Subcutaneous adipose tissue (tissue), 4 donors: Measurements from ENCODE around the gene SPRYD3. TPM values are rescaled to one million over a fixed set of nuclear protein-coding genes. Genes with fewer than 3 reads are reported as not detected.

ENCODE experiments used
- total RNA-seq, 4 donors: library from RNA; depleted of rRNA; stranded (reverse); fragments of >200 nt; gene quantifications; one replicate each; pipeline ENCODE4 v1.1.0, GENCODE V29; 2016
- TF ChIP-seq, protein P1 (sequence below): fragments of 450-650 bp; IDR thresholded peaks from one replicate; pipeline ENCODE4 v1.5.1; 2016; ENCODE audit warnings: low read depth, mild to moderate bottlenecking, control low read depth, antibody characterized with exemption, moderate library complexity

Gene SPRYD3
- total RNA-seq, 4 donors from 2014 or later: 20.4 to 41.8 (median 24.6) TPM

DNA sequence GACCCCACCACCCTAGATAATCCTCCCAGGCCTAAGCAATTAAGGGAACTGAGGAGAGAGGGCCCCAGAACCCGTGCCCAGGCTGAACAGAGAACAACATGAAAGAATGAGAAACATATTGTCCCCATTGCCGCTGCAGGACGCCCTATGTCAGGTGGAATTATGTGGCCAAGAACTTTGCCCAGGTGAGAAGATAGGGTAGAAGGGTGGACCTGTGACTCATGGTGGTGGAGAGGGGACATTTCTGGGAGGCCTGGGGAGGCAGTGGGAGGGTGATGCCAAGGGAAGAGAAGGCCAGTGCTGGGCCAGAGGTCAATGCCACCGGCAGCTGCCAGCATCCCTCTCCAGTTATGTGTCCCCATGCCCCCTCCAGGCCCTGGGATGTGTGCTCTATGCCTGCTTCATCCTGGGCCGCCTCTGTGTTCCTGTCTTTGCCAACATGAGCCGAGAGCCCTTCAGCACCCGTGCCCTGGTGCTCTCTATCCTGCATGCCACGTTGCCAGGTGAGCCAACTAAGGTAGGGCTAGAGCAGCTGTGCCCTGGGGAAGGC is 39.6 kb upstream of the SPRYD3 start:
- TF ChIP-seq, protein P1, sequence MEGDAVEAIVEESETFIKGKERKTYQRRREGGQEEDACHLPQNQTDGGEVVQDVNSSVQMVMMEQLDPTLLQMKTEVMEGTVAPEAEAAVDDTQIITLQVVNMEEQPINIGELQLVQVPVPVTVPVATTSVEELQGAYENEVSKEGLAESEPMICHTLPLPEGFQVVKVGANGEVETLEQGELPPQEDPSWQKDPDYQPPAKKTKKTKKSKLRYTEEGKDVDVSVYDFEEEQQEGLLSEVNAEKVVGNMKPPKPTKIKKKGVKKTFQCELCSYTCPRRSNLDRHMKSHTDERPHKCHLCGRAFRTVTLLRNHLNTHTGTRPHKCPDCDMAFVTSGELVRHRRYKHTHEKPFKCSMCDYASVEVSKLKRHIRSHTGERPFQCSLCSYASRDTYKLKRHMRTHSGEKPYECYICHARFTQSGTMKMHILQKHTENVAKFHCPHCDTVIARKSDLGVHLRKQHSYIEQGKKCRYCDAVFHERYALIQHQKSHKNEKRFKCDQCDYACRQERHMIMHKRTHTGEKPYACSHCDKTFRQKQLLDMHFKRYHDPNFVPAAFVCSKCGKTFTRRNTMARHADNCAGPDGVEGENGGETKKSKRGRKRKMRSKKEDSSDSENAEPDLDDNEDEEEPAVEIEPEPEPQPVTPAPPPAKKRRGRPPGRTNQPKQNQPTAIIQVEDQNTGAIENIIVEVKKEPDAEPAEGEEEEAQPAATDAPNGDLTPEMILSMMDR: no peak

DNA sequence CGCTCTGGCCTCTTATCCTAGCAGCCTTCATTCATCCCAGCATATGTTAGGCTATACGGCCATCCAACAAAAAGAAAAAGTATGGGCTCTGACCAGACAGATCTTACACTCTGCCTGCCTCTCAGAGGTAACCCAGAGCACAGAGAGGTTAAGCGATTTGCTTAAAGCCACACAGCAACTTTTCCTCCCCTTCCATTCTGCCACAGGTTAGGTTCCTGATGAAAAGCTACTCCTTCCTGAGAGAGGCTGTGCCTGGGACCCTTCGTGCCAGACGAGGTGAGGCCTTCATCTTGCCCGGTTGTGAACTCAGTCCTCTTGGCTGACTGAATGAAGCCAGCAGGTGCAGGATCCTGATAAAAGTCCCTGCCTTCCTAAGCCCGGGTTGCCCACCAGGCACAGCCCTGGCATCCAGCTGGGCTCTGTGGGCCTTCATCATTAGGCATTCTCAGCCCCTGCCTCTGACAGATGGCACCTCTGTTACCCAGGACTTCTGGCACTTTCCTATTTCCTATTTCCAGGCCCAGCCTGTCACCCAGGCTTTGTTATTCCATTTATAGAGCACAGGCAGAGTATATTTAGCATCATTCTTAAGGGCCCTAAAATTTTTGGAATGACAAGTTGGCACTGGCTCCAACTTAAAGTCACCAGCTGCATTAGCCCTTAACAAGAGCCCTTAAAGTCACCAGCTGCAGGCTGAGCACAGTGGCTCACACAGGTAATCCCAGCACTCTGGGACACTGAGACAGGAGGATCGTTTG is 36.9 kb upstream of the SPRYD3 start:
- TF ChIP-seq, protein P1: no peak

DNA sequence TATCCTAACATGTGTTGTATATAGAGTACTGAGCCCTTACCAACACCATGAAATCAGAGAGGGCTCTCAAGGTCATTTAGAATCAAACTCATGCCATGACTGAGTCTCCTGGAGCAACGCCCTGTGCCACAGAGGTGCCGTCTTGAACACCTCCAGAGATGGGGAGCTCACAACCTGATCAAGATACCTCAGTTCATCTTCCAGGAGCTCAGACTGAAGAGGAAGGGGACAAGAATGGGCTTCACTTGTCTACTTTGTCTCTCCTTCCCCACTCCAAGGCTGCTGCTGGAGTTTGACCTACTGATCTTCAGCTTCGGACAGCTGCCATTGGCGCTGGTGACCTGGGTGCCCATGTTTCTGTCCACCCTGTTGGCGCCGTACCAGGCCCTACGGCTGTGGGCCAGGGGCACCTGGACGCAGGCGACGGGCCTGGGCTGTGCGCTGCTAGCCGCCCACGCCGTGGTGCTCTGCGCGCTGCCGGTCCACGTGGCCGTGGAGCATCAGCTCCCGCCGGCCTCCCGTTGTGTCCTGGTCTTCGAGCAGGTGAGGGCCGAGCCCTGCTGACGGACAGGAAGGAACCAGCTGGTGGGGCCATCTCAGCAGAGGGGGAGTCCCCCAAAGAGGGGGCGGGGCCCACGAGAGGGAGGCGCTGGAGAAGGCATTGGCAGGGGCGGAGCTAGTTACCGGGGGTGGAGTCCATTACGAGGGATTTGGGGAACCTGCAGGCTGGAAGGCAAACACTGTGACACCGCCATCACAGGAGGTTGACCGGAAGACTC is 36.1 kb upstream of the SPRYD3 start:
- TF ChIP-seq, protein P1: no peak

DNA sequence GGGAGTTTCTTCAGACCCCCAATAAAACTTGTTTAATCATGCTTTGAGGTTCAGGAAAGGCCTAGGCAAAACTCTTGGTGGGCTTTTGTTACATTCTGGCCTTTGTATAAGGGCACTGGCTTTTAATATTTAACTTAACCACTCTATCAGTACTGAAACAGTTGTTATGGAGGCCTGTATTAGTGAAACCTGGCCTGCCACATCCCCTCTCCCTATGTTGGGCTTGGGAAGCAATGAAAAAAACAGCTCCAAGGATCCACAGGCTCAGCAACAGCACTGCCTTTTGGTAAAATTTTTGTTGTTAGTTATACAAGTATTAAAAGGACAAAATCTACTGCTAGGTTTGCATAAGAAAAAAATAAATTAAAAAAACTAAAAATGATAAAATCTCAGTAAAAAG is 34.8 kb upstream of the SPRYD3 start:
- TF ChIP-seq, protein P1: no peak

DNA sequence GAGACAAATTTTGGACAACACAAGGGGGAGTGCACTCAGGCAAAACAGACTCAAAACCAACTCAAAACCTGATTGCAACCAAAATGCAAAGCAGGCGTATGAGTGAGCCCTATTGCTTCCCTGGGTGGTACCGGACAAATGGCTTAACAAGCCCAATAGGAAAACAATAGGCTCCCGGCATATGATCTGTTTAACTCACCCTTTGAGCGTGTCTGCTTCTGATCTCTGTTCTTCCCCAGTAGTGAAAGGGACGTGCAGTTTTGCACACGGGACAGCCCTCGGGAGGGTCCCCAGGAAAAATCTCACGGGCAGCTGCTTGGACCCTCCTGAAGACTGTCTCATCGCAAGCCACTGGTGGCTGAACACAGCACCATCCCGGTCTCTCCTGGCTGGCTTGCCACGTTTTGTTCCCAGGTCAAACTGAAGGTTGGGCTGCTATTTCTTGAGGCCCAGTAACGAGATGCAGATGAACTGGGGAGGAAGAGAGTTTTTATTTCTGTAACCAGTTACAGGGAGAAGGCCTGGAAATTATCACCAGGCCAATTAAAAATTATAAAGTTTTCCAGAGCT is 34.0 kb upstream of the SPRYD3 start:
- TF ChIP-seq, protein P1: no peak

DNA sequence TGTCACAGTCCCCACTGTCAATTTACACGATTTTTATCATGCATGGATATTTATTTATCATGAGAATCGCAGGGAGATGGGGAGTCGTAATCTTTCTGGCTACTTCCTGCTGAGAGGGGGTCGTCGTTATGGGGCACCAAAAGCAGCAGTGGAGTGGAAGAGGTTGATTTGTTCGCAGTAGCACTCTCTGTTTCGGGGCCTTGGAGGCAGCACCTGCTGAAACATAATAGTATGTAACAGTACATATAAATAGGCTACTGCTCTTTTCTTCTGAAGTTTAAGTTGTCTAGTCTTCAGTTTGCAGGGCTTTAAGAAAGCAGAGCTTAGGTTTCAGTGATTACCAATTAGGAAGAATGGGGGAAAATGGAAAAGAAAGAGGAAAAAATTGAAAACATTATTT is 27.9 kb upstream of the SPRYD3 start:
- TF ChIP-seq, protein P1: no peak
